ENCODE data around the gene ACOT11. TPM values are rescaled to one million over a fixed set of nuclear protein-coding genes. Genes with fewer than 3 reads are reported as not detected.

ACOT11 gene
- total RNA-seq, 2 experiments from 2014 or later: 1.0 to 1.2 TPM

DNA sequence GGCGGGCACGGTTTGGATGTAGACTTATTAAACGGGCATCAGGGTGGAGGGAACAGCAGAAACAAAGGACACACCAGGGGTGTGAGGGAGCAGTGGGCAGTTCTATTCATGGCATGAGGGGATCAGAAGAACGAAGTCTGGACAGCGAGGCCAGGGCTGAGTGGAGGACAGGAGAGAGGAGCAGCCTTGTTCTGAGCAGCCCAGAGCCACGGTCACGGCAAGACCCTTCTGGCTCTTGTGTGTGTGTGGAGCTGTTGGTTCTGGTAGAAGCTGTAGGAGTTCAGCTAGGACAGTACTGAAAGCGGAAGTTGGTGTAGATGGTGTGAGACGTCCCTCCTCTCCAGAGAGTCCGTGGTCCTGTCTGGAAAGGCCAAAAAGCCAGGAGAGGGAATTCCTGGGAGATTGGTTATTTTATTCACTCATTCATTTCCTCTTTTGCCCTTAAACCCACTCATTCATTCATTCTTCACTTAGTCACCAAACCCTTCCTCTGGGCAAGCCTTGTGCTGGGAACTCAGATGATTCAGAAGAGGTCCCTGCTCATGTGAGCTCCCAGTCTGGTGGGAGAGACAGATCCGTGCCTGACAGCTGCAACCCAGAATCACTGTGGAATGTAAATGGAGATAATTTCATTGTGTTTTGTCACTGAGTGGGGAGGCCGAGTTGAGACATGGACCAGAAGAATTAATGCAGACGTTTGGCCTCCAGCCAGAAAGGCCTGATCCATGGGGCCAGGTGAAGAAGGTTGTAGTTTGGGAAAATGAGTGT is 4.1 kb upstream of the ACOT11 start:
- no peak for ATAC-seq (ENCODE audit: low read depth)
- Mint-ChIP-seq H3K27ac (no peak overlapping the region), H3K36me3 (no peaks in the 10 kb centered on the region), H3K9me3 (no peaks in the 10 kb centered on the region), H3K4me1 (peaks cover 15% of the 10 kb centered on the region), H3K27me3 (peaks cover 19% of the 10 kb centered on the region), H3K4me3 (no peak overlapping the region)
- POLR2A ChIA-PET: no interaction called here
- DNase-seq: no peak

DNA sequence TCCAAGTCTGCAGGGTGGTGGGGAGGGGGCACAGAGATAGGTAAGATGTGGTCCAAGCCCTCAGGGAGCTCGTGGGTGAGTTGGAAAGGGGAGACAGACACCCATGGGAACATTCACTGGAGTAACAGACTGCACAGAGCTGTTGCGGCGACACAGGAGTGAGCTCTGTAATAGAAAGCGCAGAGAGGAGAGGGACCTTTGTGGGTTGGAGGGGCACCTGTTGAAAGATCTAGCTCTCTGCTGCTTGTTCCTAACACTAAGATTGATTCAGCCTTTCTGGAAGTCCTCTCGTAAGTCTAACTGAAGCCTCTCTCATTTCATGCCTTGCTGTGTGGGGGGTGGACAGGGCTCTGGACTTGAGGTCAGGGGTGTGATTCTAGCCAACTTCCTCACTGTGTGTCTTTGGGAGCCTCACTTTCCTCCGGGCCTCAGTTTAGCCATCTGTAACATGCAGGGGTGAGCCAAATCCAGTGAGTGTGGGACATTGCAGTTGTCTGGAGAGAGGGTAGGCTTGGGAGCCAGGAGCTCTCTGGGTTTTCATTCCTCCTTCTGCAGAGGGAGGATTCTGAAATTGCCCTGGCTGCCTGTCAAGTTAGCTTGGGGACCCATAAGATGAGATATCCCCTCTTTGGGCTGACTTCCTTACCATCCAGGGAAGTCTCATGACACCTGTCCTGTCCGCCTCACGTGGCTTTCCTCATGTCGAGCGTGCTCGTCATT is 2.0 kb upstream of the ACOT11 start:
- Mint-ChIP-seq H3K27ac (no peak overlapping the region), H3K36me3 (no peaks in the 10 kb centered on the region), H3K9me3 (no peaks in the 10 kb centered on the region), H3K4me3 (no peak overlapping the region), H3K27me3 (peaks cover 14% of the 10 kb centered on the region), H3K4me1 (peaks cover 15% of the 10 kb centered on the region)
- POLR2A ChIA-PET: no interaction called here
- ATAC-seq (ENCODE audit: low read depth) (no peak), DNase-seq (no peak)

DNA sequence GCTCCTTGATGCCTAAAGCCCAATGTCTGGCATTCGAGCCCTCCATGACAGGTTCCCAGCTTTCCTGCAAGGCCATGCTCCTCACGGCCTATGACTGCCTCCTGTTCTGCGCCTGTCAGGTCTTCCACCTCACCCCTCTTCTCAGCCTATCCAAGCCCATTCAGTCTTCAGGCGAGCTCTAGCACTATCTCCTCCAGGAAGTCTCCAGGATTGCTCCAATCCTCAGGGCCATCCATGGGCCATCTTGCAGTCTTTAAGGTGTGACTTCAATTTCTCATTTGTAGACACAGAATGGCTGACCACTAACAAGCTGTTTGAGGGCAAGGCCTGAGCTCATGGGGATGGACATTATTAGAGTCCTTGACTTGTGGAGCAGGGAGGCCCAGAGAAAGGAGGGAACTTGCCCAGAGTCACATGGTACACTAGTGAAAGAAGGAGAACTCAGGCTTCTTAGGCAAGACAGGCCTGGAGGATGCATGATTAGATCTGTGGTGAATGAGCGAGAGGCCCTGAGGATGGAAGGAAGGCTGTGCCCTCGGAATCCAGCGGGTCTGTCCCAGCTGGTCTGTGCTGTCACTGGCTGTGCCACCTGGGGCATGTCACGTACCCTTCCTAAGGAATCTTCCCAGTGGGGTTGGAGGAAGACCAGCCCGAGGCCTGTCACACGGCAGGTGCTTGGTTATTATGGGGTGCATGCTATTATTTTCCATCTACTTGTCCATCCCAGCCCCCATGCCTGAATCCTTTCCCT is 1.2 kb upstream of the ACOT11 start:
- POLR2A ChIA-PET: no interaction called here
- H3K27ac Mint-ChIP-seq: no peak overlapping the region
- no peak for ATAC-seq (ENCODE audit: low read depth)
- no peak overlapping the region for H3K4me3 Mint-ChIP-seq
- peaks cover 10% of the 10 kb centered on the region for H3K4me1 Mint-ChIP-seq
- H3K27me3 Mint-ChIP-seq: peaks cover 8% of the 10 kb centered on the region
- no peaks in the 10 kb centered on the region for H3K9me3 Mint-ChIP-seq
- no peak for DNase-seq
- H3K36me3 Mint-ChIP-seq: no peaks in the 10 kb centered on the region

DNA sequence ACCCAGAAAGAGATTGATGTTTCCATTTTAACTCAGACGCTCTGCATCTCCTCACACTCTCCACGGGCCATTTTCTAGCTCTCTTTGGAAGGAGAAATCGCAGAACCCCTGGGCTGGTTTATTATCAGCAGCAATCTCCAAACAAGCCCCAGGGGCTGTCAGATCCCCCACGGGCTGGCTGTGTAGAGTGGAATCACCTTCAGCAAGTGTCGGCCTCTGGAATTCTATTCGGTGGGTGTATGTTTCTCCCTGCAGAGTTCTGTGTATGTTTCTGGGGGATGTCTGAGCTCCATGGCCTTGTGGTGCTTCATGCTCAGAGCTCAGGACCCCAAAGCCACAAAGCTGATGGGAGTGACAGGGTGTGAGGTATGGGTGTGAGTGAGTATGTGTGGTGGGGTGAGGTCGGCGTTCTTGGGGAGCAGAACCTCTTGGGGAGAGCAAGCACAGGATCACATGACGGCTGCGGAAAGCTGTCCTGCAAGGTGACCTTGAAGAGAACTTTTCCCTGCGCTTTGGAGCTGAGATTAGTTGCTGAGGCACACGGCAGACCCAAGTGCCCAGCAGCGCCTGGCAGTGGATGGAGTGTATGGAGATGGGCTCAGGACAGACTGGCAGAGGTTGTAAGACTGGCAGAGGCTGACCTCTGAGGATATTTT is 489 bp downstream of the ACOT11 start:
- peaks cover 8% of the 10 kb centered on the region for H3K27me3 Mint-ChIP-seq

DNA sequence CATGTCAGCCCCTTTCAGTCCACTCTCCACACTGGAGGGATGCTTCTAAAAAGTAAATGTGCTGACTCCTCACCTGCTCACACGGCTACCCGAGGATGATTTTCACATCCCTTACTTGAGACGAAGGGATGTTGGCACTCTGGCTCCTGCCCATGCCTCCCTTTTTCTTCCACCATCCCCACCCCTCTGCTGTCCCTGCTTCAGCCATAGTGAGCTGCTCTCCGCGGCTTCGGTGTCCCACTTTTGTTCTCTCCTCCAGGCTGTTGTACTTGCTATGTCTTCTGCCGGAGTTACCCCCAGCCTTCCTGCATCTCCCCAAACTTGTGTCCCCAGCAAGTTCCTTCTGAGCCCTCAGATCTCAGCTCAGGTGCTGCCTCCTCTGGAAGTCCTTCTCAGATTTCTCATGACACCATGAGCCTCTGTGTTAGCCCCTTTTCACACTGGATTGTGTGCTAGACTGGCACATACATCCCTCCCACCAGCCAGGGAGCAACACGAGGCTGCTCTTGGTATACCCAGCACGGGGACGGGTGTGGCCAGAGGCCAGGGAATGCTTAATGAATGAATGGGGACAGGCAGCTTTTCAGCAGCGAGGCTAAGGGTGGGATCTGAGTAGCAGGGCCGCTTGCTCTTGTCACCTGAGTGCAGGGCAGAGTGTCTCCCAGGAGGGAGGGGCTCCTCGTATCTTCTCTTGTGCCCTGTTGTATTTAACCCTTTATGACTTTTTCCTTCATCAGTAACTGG is 1.3 kb downstream of the ACOT11 start:
- peaks cover 2% of the 10 kb centered on the region for H3K4me1 Mint-ChIP-seq
- peaks cover 8% of the 10 kb centered on the region for H3K27me3 Mint-ChIP-seq
- POLR2A ChIA-PET: interaction anchor here (0.6 kb wide), 1 partner anchor 441 kb away, joined by 3 read pairs; no protein-coding TSS in a partner anchor
- ATAC-seq (ENCODE audit: low read depth) (no peak), DNase-seq (no peak)
- no peak overlapping the region for H3K4me3 Mint-ChIP-seq
- H3K36me3 Mint-ChIP-seq: no peaks in the 10 kb centered on the region
- H3K27ac Mint-ChIP-seq: no peak overlapping the region
- no peaks in the 10 kb centered on the region for H3K9me3 Mint-ChIP-seq

More for the DNA sequence above, 489 bp downstream of the ACOT11 start:
- Mint-ChIP-seq H3K4me1 (peaks cover 2% of the 10 kb centered on the region), H3K27ac (no peak overlapping the region), H3K9me3 (no peaks in the 10 kb centered on the region), H3K36me3 (no peaks in the 10 kb centered on the region), H3K4me3 (no peak overlapping the region)
- POLR2A ChIA-PET: no interaction called here
- DNase-seq (no peak), ATAC-seq (ENCODE audit: low read depth) (no peak)

DNA sequence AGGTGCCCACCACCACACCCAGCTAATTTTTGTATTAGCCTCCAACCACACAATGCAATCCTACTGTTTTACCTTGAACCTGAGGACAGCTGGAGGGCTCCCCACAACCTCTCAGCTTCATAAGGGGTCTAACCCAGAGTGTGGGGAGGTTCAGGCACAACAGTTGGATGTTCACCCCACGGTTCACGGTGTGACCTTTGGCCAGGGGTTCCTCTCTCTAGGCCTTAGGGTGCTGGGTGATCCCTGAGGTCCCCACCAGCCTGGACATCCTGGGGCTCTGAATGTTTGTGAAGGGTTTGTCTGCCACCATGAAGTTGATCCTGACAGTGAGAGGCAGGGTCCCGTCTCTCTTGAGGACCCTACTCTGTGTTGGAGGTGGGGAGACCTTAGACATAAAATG is 3.9 kb downstream of the ACOT11 start:
- ATAC-seq (ENCODE audit: low read depth) (no peak), DNase-seq (no peak)
- H3K4me3 Mint-ChIP-seq: no peak overlapping the region
- peaks cover 3% of the 10 kb centered on the region for H3K9me3 Mint-ChIP-seq
- POLR2A ChIA-PET: no interaction called here
- no peak overlapping the region for H3K27ac Mint-ChIP-seq
- H3K36me3 Mint-ChIP-seq: no peaks in the 10 kb centered on the region
- H3K27me3 Mint-ChIP-seq: peaks cover 7% of the 10 kb centered on the region
- no peaks in the 10 kb centered on the region for H3K4me1 Mint-ChIP-seq

DNA sequence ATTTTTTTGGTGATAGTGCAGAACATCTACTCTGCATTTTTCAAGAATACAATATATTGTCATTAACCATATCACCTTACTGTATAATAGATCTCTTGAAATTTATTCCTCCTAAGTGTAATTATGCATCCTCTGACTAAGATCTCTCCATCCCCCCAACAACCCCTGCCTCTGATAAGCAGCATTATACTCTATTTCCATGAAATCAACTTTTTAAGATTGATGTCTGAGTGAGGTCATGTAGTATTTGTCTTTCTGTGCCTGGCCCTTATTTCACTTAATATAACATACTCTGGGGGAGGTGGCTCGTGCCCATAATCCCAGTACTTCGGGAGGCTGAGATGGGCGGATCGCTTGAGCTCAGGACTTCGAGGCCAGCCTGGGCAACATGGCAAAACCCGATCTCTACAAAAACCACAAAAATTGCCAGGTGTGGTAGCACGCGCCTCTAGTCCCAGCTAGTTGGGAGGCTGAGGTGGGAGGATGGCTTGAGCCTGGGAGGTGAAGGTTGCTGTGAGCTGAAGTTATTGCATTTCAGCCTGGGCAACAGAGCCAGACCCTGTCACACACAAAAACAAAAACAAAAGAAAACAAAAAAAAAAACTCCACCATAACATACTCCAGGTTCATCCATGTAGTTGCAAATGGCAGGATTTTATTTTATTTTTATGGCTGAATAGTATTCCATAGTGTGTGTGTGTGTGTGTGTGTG is 5.7 kb downstream of the ACOT11 start:
- DNase-seq: no peak
- POLR2A ChIA-PET: no interaction called here

DNA sequence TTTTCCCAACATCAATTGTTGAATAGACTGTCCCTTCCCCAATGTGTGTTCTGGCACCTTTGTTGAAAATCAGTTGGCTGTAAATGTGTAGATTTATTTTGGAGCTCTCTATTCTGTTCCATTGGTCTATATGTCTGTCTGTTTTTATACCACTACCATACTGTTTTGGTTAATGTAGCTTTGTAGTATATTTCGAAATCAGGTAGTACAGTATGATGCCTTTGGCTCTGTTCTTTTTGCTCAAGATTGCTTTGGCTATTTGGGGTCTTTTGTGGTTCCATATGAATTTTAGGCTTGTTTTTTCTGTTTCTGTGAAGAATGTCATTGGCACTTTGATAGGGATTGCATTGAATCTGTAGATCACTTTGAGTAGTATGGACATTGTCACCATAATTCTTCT is 8.1 kb downstream of the ACOT11 start:
- no peak for DNase-seq
- Mint-ChIP-seq H3K4me3 (no peak overlapping the region), H3K27me3 (peaks cover 8% of the 10 kb centered on the region), H3K27ac (no peak overlapping the region), H3K36me3 (no peaks in the 10 kb centered on the region), H3K4me1 (peaks cover 2% of the 10 kb centered on the region), H3K9me3 (peaks cover 3% of the 10 kb centered on the region)
- ATAC-seq (ENCODE audit: low read depth): no peak
- POLR2A ChIA-PET: no interaction called here

More for the DNA sequence above, 5.7 kb downstream of the ACOT11 start:
- Mint-ChIP-seq H3K36me3 (no peaks in the 10 kb centered on the region), H3K27ac (no peak overlapping the region), H3K4me3 (no peak overlapping the region), H3K4me1 (peaks cover 2% of the 10 kb centered on the region), H3K27me3 (peaks cover 11% of the 10 kb centered on the region), H3K9me3 (peaks cover 3% of the 10 kb centered on the region)
- ATAC-seq (ENCODE audit: low read depth): no peak

DNA sequence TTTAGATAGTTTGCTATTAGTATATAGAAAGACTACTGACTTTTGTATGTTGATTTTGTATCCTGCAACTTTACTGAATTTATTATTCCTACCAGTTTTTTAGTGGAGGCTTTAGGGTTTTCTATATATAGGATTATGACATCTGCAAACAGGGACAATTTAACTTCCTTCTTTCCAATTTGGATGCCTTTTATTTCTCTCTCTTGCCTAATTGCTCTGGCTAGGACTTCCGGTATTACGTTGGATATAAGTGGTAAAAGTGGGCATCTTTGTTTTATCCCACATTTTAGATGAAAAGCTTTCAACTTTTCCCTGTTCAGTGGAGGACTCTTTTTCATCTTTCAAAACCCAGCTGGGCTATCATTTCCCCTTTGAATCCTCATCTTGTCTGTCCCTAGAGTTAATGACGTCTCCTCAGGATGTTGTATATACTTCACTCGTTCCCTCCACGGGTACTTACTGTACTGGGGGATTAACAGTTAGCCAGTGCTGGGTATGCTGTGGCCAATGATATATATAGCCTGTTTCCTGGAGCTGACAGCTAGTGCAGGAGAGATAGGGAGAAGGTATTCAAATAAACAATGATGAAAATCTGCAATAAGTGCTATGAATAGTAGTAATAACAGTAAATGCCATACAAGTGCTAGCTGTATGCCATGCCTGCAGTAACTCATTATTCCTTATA is 9.8 kb downstream of the ACOT11 start:
- no peak for ATAC-seq (ENCODE audit: low read depth)
- H3K4me3 Mint-ChIP-seq: no peak overlapping the region
- no peaks in the 10 kb centered on the region for H3K36me3 Mint-ChIP-seq
- H3K9me3 Mint-ChIP-seq: peaks cover 3% of the 10 kb centered on the region
- H3K4me1 Mint-ChIP-seq: peaks cover 2% of the 10 kb centered on the region
- H3K27me3 Mint-ChIP-seq: peaks cover 8% of the 10 kb centered on the region
- POLR2A ChIA-PET: no interaction called here
- no peak for DNase-seq
- H3K27ac Mint-ChIP-seq: no peak overlapping the region

DNA sequence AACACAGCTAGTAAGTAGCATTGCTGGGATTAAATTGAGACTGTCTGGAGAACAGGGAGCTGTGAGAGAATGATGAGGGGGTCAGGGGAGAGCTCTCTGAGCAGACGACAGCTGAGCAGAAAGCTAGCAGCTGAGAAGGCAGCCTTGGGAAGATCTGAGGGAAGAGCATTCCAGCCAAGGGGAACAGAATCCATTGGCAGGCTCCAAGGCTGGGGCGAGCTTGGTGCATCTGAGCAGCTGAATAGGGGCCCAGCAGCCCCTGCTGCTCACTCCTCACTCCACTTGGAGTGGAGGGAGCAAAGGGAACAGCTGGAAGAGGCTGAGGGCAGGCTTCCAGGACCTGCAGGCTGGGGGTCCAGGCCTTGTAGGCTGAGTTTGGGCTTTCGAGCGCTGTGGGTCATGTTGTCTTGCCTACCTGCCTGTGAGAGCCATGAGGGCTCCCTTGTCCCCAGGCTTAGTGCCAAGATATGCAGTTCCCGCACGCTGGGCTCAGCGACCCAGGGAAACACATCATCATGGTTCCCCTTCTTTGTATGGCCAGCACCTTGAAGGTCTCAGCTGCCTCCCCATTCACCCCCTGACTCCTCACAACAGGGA is 10.5 kb downstream of the ACOT11 start:
- POLR2A ChIA-PET: no interaction called here
- ATAC-seq (ENCODE audit: low read depth): no peak
- no peak overlapping the region for H3K27ac Mint-ChIP-seq
- H3K4me3 Mint-ChIP-seq: no peak overlapping the region
- peaks cover 8% of the 10 kb centered on the region for H3K27me3 Mint-ChIP-seq
- peaks cover 2% of the 10 kb centered on the region for H3K4me1 Mint-ChIP-seq
- peaks cover 3% of the 10 kb centered on the region for H3K9me3 Mint-ChIP-seq
- no peak for DNase-seq
- no peaks in the 10 kb centered on the region for H3K36me3 Mint-ChIP-seq

DNA sequence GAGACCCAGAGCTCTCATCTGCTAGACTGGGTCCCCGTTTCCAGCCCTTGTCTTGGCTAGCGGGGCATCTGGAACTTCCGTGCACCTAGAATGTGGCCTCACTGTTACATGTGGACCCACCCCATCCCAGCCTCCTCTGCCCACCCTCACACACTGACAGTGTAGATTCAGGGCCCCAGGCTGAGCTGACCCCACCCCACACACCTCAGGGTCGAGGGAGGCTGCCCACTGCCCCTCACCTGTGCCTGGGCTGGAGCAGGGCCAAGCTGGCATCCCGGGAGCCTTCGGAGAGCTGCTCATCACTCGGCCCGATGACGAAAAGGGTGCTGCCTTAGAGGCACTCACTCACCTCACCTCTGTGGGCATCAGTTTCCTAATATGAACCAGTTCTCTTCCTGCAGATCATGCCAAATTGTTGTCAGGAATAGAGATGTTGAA is 11.1 kb downstream of the ACOT11 start:
- H3K4me3 Mint-ChIP-seq: no peak overlapping the region
- H3K27me3 Mint-ChIP-seq: peaks cover 8% of the 10 kb centered on the region
- ATAC-seq (ENCODE audit: low read depth) (no peak), DNase-seq (peak; percentile 17)
- H3K36me3 Mint-ChIP-seq: no peaks in the 10 kb centered on the region
- H3K9me3 Mint-ChIP-seq: peaks cover 3% of the 10 kb centered on the region
- H3K27ac Mint-ChIP-seq: no peak overlapping the region
- POLR2A ChIA-PET: no interaction called here
- peaks cover 2% of the 10 kb centered on the region for H3K4me1 Mint-ChIP-seq
